Esophagus squamous epithelium (tissue), 4 donors: Measurements from ENCODE around the gene CD34.

Experiments
- POLR2A ChIP-seq, 4 donors: fragments of 450-650 bp; IDR thresholded peaks; one replicate each; pipeline ENCODE4 v1.6.1; 2017; ENCODE audit warnings: antibody characterized with exemption in 4 of 4, mild to moderate bottlenecking in 4 of 4, moderate library complexity in 3 of 4
- TF ChIP-seq, protein P1 (sequence below), 6 experiments: fragments of 450-650 bp in 4 of 6; fragments of 200-600 bp in 2 of 6; sonication (generic) in 2 of 6; IDR thresholded peaks; one replicate each; pipeline ENCODE4 v1.5.1; 2016 to 2019; ENCODE audit warnings: antibody characterized with exemption in 6 of 6, mild to moderate bottlenecking in 4 of 6, moderate library complexity in 4 of 6

DNA sequence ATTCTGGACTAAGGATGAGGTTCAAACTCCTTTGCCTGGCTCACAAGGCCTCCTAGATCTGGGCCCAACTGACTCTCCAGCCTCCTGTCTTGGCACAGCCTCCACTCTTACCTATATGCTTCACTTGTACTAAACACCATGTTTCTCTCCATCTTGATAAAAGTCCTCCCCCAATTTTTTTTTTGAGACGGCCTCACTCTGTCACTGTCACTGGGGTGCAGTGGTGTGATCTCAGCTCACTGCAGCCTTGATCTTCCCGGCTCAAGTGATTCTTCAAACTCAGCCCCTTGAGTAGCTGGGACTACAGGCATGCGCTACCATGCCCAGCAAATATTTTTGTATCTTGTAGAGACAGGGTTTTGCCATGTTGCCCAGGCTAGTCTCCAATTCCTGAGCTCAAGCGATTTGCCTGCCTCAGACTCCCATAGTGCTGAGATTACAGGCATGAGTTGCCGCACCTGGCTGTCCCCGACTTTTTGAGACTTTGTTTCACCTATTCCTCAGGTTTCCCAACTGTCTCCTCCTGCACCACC lies 39.7 kb downstream of the CD34 start:
- TF ChIP-seq, protein P1, sequence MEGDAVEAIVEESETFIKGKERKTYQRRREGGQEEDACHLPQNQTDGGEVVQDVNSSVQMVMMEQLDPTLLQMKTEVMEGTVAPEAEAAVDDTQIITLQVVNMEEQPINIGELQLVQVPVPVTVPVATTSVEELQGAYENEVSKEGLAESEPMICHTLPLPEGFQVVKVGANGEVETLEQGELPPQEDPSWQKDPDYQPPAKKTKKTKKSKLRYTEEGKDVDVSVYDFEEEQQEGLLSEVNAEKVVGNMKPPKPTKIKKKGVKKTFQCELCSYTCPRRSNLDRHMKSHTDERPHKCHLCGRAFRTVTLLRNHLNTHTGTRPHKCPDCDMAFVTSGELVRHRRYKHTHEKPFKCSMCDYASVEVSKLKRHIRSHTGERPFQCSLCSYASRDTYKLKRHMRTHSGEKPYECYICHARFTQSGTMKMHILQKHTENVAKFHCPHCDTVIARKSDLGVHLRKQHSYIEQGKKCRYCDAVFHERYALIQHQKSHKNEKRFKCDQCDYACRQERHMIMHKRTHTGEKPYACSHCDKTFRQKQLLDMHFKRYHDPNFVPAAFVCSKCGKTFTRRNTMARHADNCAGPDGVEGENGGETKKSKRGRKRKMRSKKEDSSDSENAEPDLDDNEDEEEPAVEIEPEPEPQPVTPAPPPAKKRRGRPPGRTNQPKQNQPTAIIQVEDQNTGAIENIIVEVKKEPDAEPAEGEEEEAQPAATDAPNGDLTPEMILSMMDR (IDR thresholded peaks at IDR 0.05): no peak
- no peak for TF ChIP-seq POLR2A (IDR thresholded peaks at IDR 0.05)
